GM12874 (cell line): ENCODE data around the gene RUSC2.

ENCODE experiments used
- CTCF ChIP-seq: IDR thresholded peaks from 2 replicates; pipeline ENCODE4 v1.5.1; 2011; ENCODE audit warnings: low read depth, mild to moderate bottlenecking, control low read depth, low read length, moderate library complexity; ENCODE audit not compliant: insufficient read depth

RUSC2 gene

GRCh38 chr9:35489313-35490154 lies at the start of gene RUSC2:
RUSC2 (plus strand) TSS chr9:35490111; CDS start chr9:35546522, 56,411 bp downstream.
- no peak for TF ChIP-seq CTCF

- TF ChIP-seq CTCF = no peak
Measured at GRCh38 chr9:35446012-35446411, 43.9 kb upstream of the RUSC2 start.

GRCh38 chr9:35448496-35448895 lies 41.4 kb upstream of the RUSC2 start:
- TF ChIP-seq CTCF = no peak

GRCh38 chr9:35452481-35452880 lies 37.4 kb upstream of the RUSC2 start:
- no peak for TF ChIP-seq CTCF

GRCh38 chr9:35453786-35454185 lies 36.1 kb upstream of the RUSC2 start:
- TF ChIP-seq CTCF = no peak

GRCh38 chr9:35464141-35465025 lies 25.5 kb upstream of the RUSC2 start:
- TF ChIP-seq CTCF = no peak

GRCh38 chr9:35470340-35470739 lies 19.6 kb upstream of the RUSC2 start:
- no peak for TF ChIP-seq CTCF
